Activated gamma-delta T cell treated with Interleukin-2 at 50 U/mL for 16 hours (primary cell): ENCODE results near the gene SMKR1.
"Not testable (repeated sequence)": the region's sequence is repeated elsewhere in the genome, so short reads cannot be mapped to it uniquely, and the experiment has no call there.

Source experiments
- DNase-seq: peaks from one replicate; pipeline ENCODE4 v3.0.0-alpha.2; 2020

SMKR1 gene

DNA sequence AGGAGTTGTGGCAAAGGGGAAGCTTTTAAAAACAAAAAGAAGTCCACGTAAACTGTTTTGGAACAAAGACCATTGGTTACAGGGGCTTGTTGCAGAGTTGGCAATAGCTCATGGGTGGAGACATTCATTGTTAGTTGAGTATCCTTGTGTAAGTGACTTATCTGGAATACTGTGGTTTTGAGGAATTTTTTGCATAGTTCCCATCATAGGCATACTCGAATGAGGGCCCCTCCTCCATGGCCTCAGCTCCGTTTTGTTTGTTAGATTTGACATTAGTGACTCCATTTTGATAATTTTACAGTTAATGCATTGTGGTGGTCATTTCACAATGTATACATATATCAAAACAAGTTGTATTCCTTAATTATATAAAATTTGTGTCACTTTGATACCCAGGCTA lies 12.8 kb upstream of the SMKR1 start:
- DNase-seq = no peak

DNA sequence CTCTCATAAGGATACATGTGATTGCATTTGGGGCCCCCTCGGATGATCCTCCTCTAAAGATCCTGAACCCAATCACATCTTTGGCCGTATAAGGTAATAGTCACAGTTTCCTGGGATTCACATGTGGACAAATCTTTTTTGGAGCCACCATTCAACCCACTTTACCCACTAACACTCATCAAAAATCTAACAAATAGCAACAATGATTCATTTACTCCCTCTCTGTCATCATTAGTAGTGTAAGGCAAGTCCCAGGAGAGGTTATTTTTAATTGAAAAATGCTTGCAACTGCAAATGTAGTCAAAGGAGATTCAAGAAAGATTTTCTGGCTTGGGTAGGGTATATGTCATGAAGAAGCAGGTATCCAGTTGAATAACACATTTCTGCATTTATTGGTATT lies 9.9 kb upstream of the SMKR1 start:
- DNase-seq = no peak

DNA sequence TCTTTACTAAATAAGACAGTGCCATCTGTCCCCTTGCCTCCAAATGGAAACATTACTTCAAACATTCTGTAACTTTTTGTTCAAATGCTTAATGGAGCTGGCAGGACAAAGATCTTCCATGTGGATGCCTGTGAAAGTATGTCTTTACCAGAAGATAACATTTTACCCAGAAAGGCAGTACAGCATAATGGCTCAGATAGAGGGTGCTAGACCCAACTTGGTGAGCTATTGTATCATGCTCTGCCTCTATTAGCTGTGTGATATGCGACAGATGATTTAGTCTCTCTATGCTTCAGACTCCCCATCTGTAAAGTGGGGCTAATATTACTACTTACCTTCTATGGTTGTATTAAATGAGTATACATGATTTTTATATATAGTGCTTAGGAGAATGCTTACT lies 8.8 kb upstream of the SMKR1 start:
- no peak for DNase-seq

- no peak for DNase-seq
These were observed 8.3 kb upstream of the SMKR1 start for GRCh38 chr7:129494041-129494440.

DNA sequence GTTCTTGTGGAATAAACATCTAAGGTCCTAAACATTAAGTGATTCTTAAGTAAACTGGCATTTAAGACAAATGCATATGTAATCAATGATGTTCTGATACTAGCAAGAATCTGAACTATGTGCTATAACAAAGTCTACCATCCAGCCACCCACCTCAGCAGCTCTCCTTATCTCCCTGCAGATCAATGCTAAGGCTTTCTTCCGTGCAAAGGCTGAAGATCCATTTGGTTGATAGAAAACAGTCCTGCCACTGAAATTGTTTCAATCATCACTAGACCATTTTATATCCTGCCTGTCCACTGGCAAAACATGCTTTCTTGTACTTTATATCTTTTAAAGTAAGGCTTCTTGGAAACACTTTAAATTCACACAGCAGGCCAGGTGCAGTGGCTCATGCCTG lies 6.3 kb upstream of the SMKR1 start:
- no peak for DNase-seq

- no peak for DNase-seq
These were observed 5.7 kb upstream of the SMKR1 start for GRCh38 chr7:129496653-129497052.

- DNase-seq = no peak
These were observed 5.2 kb upstream of the SMKR1 start for GRCh38 chr7:129497156-129497555.

GRCh38 chr7:129498021-129498420 lies 4.3 kb upstream of the SMKR1 start:
- no peak for DNase-seq

- DNase-seq = no peak
These were observed 2.3 kb upstream of the SMKR1 start for GRCh38 chr7:129499999-129500398.

DNA sequence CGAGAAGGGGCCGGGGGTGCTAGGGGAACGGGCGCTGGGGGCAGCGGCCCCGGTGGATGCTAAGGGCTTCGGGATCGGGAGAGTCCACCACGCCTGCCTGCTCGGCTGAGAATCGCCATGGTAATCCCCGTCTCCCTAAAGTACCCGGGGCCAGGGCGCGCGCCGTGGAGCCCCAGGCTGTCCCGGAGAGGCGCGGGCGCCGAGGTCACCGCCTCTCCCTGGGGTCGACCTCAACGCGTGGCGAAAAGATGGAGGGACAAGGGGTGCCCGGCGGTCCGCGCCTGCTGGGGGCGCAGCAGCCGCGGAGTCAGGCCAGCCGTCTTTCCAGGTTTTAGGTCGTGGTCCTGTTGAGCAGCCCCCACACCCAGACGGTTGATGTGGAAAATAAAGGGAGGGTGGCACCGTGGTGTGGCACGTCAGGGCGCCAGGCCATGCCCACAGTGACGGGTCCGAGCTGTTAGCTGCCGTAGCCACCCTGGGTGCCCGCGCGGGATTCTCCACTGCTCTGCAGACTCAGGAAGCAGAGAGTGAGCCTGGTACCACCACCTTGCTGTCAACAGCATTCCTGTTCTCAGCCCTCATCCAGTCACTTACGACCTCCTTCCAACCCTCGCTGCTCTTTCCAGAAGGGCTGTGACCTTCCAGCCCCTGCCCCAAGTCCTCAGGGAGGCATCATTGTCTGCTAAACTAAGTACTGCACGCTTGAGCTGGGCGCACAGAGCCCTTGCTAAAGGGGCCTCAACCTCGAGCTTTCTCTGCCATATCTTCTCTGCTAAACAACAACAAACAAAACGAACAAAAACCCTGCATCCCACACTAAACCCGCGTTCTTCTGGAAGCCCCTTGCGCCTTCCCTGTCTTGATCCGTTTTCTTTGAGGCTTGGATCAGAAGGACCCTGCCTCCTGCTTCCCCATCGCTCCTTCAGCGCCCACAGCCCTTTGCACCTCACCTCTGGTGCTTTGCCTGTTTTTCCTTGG lies 666 bp downstream of the SMKR1 start:
- no peak for DNase-seq

DNA sequence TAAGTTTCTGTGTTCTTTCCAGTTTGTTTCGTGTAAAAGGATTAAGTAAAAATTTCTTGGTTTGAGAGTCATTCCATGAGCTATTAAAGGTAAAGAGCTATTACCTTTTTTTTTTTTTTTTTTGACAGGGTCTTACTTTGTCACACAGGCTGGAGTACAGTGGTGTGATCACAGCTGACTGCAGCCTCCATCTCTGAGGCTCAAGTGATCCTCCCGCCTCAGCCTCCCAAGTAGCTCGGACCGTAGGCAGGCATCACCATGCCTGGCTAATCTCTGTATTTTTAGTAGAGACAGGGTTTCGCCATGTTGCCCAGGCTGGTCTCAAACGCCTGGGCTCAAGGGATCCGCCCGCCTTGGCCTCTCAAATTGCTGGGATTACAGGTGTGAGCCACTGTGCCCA lies 1.4 kb downstream of the SMKR1 start:
- DNase-seq = no peak

DNA sequence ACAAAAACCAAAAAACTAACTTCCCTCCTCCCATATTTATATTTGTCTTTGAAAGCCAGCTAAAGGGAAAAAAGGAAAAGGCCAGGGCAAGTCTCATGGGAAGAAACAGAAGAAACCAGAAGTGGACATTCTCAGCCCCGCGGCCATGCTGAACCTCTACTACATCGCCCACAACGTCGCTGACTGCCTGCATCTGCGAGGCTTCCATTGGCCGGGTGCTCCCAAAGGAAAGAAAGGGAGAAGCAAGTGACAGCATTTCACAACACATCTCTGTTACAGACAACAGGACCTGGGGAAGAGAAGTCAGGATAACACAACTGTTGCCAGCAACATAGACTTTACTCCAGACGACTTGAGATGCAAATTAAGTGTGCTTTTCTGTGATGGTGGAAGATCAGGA lies 9.9 kb downstream of the SMKR1 start:
- DNase-seq = no peak

DNA sequence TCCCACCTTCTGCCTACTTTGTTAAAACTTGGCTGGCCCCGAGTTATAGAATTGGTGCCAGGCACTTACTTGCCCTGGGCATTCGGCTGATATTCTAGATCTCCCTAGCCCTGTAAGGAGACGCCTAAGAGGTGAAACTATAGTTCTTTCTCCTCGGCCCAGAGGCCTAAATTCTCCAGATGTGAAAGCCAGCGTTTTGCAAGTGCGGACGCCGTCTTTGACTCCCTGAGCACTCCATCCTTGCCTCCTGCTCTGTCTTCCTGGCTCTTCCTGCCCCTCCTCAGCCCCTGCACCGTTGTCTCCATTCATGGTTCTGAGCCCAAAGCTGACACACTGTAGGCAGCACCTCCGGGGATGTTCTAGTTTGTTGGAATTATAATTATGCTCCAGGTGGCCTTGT lies 11.2 kb downstream of the SMKR1 start:
- DNase-seq = no peak

DNA sequence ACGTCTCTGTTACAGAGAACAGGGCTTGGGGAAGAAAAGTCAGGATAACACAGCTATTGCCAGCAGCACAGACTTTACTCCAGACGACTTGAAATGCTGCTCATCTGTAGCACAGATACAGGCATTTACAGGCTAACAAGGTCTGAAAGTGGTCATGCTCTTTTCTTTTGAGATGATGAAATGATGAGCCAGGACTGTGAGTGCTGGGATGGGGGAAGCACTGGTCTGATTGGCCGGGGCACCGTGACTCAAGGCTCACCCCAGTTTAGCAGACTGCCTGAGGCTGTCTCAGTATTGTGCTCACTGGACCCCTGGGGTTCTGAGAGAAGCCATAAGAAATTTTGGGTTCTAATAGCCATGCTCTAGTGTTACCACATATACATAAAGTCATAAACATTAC lies 12.4 kb downstream of the SMKR1 start:
- DNase-seq = no peak

- DNase-seq = no peak
These were observed 13.1 kb downstream of the SMKR1 start for GRCh38 chr7:129515381-129515780.

DNA sequence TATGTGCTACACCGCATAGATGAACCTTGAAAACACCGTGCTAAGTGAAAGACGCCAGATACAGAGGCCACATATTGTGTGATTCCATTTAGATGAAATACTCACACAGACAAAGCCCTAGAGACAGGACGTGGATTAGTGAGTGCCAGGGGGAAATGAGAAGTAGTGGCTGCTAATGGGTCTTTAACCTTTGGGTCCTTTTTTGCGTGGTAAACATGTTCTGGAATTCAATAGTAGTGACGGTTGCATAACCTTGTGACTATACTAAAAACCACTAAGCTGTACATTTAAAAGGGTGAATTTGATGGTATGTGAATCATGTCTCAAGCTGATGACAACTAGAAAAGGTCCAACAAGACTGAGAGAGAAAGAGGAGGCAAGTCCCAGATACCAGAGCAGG lies 15.6 kb downstream of the SMKR1 start:
- DNase-seq = no peak

DNA sequence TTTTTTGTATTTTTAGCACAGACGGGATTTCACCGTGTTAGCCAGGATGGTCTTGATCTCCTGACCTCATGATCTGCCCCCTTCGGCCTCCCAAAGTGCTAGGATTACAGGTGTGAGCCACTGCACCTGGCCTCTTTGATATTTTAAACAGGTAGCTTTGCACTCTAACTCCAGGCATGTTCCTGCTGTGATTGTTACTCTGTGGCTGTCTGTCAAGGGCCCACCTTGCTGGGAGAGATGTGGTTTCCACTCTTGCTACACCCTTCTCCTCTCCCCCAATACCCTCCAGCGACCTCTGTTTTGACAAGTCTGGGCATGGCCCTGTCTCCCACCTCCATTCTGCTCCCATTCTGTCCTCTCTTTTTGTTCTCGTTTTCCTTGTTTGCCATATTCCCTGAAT lies 17.1 kb downstream of the SMKR1 start:
- DNase-seq = no peak

GRCh38 chr7:129522088-129522970 lies 20.0 kb downstream of the SMKR1 start:
- DNase-seq = no peak

DNA sequence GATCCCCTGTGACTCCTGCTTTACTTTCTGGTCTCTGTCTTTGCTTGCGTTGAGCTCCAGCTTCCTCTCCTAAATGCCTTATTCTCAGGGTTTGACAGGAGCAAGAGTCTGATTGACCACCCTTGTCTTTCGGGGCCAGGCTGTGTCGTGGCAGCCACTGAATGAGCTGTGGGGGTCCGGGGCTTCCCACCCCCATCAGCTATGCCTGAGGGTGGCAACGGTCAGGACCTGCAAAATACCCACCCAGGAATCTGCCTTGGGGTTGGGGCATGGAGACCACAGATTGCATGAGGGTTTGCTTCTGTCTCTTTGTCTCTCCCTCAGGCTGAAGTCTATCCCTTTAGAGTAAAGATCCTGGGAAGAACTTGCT lies 20.6 kb downstream of the SMKR1 start:
- no peak for DNase-seq

GRCh38 chr7:129523924-129524323 lies 21.6 kb downstream of the SMKR1 start:
- no peak for DNase-seq

- not testable (repeated sequence) for DNase-seq
These were observed 22.1 kb downstream of the SMKR1 start for GRCh38 chr7:129524405-129524804.

DNA sequence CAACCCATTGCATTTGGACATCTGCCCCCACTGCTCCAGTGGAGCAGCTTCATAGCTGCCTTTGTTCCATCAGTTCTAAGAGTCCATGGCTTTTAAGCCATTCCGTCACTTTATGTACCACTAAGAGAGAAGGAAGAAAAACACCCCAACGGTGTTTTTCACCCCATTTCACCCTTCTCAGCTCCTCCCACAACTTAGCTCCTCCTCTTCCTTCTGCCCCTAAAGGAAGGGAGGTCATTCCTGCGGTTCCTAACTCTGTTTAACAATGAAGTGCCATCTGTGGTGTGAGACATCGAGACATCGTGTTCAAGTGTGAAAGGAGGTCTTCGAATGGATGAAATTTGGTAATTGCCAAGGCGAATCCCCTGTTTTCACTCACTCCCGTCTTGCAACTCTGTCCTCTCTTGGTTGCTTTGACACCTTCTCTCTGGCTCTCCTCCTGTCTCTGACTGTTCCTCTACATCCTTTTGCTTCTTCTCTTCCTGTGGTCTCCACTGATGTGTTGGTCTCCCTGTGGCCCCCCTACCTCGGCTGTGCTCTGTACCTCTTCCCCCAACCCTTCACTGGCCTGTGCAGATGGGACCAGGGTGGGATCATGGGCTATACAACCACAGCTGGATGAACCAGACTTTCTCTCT lies 23.0 kb downstream of the SMKR1 start:
- no peak for DNase-seq

DNA sequence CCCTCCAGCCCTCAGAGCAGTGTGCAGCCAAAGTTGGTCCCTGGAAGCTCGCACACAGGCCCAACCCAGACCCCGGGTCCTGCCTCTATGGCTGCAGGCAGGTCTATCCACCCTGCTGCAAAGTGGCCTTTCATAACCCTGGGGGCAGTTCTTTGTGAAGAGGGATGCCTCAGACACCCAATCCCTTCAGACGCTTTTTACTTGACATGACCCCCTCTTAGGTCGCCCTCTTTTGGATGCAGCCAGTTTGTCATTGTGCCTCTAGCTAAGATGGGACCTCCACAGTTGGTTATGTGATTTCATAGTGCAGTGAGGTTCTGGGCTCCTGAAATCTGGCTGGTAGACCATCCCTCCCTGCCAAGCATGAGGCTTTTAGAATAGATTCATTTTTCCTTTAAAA lies 27.3 kb downstream of the SMKR1 start:
- no peak for DNase-seq
